SK-N-SH treated with all-trans-retinoic acid at 6 μM for 48 hours (cell line): ENCODE data around the gene MSI1.

Source experiments
- ATAC-seq: fragments of 200-7000 bp; cut with Tn5 transposase; 3 replicates; pipeline ENCODE4 v1.9.1; 2020; ENCODE audit warnings: mild to moderate bottlenecking, moderate library complexity
- ARNTL ChIP-seq: fragments of 450-650 bp; formaldehyde crosslinking; IDR thresholded peaks from 2 replicates; pipeline ENCODE4 v1.5.0; 2020; ENCODE audit warnings: low read depth, mild to moderate bottlenecking, moderate library complexity, borderline replicate concordance
- BACH2 ChIP-seq: fragments of 250-450 bp; sonication (Bioruptor Pico); IDR thresholded peaks from 2 replicates; pipeline ENCODE4 v1.9.0; 2021; ENCODE audit warnings: mild to moderate bottlenecking, borderline replicate concordance
- CREB5 ChIP-seq: fragments of 250-450 bp; sonication (Bioruptor Pico); IDR thresholded peaks from 2 replicates; pipeline ENCODE4 v1.5.1; 2020; ENCODE audit warnings: low read depth, mild to moderate bottlenecking, moderate library complexity
- CSDC2 ChIP-seq: fragments of 250-450 bp; sonication (Bioruptor Pico); IDR thresholded peaks from 2 replicates; pipeline ENCODE4 v1.5.0; 2020; ENCODE audit warnings: mild to moderate bottlenecking, moderate library complexity
- CSRNP3 ChIP-seq: fragments of 250-450 bp; sonication (Bioruptor Pico); IDR thresholded peaks from 2 replicates; pipeline ENCODE4 v1.5.1; 2021; ENCODE audit warnings: mild to moderate bottlenecking, moderate library complexity
- ESRRG ChIP-seq: fragments of 250-450 bp; sonication (Bioruptor Pico); IDR thresholded peaks from 2 replicates; pipeline ENCODE4 v1.6.1; 2021; ENCODE audit warnings: mild to moderate bottlenecking
- GLIS3 ChIP-seq: fragments of 250-450 bp; sonication (Bioruptor Pico); IDR thresholded peaks from 2 replicates; pipeline ENCODE4 v1.5.0; 2020; ENCODE audit warnings: mild to moderate bottlenecking, moderate library complexity
- ISL1 ChIP-seq: fragments of 250-450 bp; sonication (Bioruptor Pico); IDR thresholded peaks from 2 replicates; pipeline ENCODE4 v2.1.2; 2022; ENCODE audit warnings: mild to moderate bottlenecking, moderate library complexity
- OSR1 ChIP-seq: fragments of 250-450 bp; sonication (Bioruptor Pico); IDR thresholded peaks from 2 replicates; pipeline ENCODE4 v1.8.0; 2022; ENCODE audit warnings: moderate library complexity, mild to moderate bottlenecking, inconsistent platforms
- PATZ1 ChIP-seq: fragments of 250-450 bp; sonication (Bioruptor Pico); IDR thresholded peaks from 2 replicates; pipeline ENCODE4 v1.8.0; 2020; ENCODE audit warnings: mild to moderate bottlenecking, moderate library complexity, borderline replicate concordance
- POU6F1 ChIP-seq: fragments of 250-450 bp; sonication (Bioruptor Pico); IDR thresholded peaks from 2 replicates; pipeline ENCODE4 v1.8.0; 2021; ENCODE audit warnings: low read depth, mild to moderate bottlenecking, moderate library complexity, borderline replicate concordance
- PPARA ChIP-seq: fragments of 250-450 bp; sonication (Bioruptor Pico); IDR thresholded peaks from 2 replicates; pipeline ENCODE4 v1.5.0; 2020; ENCODE audit warnings: mild to moderate bottlenecking, borderline replicate concordance
- RARB ChIP-seq: fragments of 250-450 bp; sonication (Bioruptor Pico); IDR thresholded peaks from 2 replicates; pipeline ENCODE4 v1.8.0; 2021; ENCODE audit warnings: mild to moderate bottlenecking, moderate library complexity
- SNAI2 ChIP-seq: fragments of 250-450 bp; sonication (Bioruptor Pico); IDR thresholded peaks from 2 replicates; pipeline ENCODE4 v1.5.0; 2020; ENCODE audit warnings: mild to moderate bottlenecking, moderate library complexity
- TCF4 ChIP-seq: fragments of 250-450 bp; sonication (Bioruptor Pico); IDR thresholded peaks from 2 replicates; pipeline ENCODE4 v1.8.0; 2021; ENCODE audit warnings: mild to moderate bottlenecking, moderate library complexity, borderline replicate concordance
- TOX ChIP-seq: fragments of 250-450 bp; sonication (Bioruptor Pico); IDR thresholded peaks from 2 replicates; pipeline ENCODE4 v1.8.0; 2021; ENCODE audit warnings: mild to moderate bottlenecking, moderate library complexity, borderline replicate concordance
- TSHZ2 ChIP-seq: fragments of 250-450 bp; sonication (Bioruptor Pico); IDR thresholded peaks from 2 replicates; pipeline ENCODE4 v1.5.0; 2020; ENCODE audit warnings: mild to moderate bottlenecking, moderate library complexity
- ZC3H10 ChIP-seq: fragments of 250-450 bp; sonication (Bioruptor Pico); IDR thresholded peaks from 2 replicates; pipeline ENCODE4 v1.5.1; 2021; ENCODE audit warnings: mild to moderate bottlenecking, moderate library complexity
- ZFP3 ChIP-seq: fragments of 250-450 bp; sonication (Bioruptor Pico); IDR thresholded peaks from 2 replicates; pipeline ENCODE4 v1.5.0; 2020; ENCODE audit warnings: mild to moderate bottlenecking, moderate library complexity
- ZFP30 ChIP-seq: fragments of 450-650 bp; formaldehyde crosslinking; IDR thresholded peaks from 2 replicates; pipeline ENCODE4 v1.5.0; 2022; ENCODE audit warnings: mild to moderate bottlenecking, moderate library complexity
- ZNF565 ChIP-seq: fragments of 450-650 bp; formaldehyde crosslinking; conservative IDR thresholded peaks from 2 replicates; pipeline ENCODE4 v1.5.0; 2020; ENCODE audit warnings: low read depth, mild to moderate bottlenecking, moderate library complexity
- ZNF70 ChIP-seq: fragments of 450-650 bp; formaldehyde crosslinking; IDR thresholded peaks from 2 replicates; pipeline ENCODE4 v1.5.0; 2020; ENCODE audit warnings: mild to moderate bottlenecking, moderate library complexity
- ZNF8 ChIP-seq: fragments of 450-650 bp; formaldehyde crosslinking; IDR thresholded peaks from 2 replicates; pipeline ENCODE4 v1.5.0; 2020; ENCODE audit warnings: mild to moderate bottlenecking, moderate library complexity

MSI1 gene

GRCh38 chr12:120301962-120302815 lies 66.8 kb downstream of the MSI1 start, which contains the start of gene SIRT4:
SIRT4 (plus strand) TSS chr12:120302321; CDS start chr12:120303562, 1,241 bp downstream.
- no peak for TF ChIP-seq ZNF565 (CRISPR knock-in tag)
- 0 out of 2 replicates have a peak, but pooled peaks have one; percentile 5 for TF ChIP-seq ISL1
- TF ChIP-seq TCF4 = peak; percentile 84; the same call in 1 of the 2 replicates
- peak; percentile 98 for ATAC-seq

- ATAC-seq = peak; percentile 39
- no peak for TF ChIP-seq POU6F1 (CRISPR knock-in tag)
- TF ChIP-seq OSR1 (CRISPR knock-in tag) = no peak
- TF ChIP-seq CSDC2 (CRISPR knock-in tag) = no peak
- TF ChIP-seq ZNF70 (CRISPR knock-in tag) = no peak
- TF ChIP-seq CREB5 (CRISPR knock-in tag) = peak; percentile 71; the same call in 1 of the 2 replicates
- TF ChIP-seq TCF4 = peak; percentile 36; the same call in 1 of the 2 replicates
- TF ChIP-seq ISL1 = no peak
- TF ChIP-seq TOX (CRISPR knock-in tag) = peak; percentile 83; the same call in 1 of the 2 replicates
- TF ChIP-seq ARNTL = no peak
- TF ChIP-seq SNAI2 (CRISPR knock-in tag) = no peak
- peak; percentile 93 for TF ChIP-seq PATZ1
- TF ChIP-seq GLIS3 (CRISPR knock-in tag) = peak; percentile 97
- peak; percentile 48; the same call in 1 of the 2 replicates for TF ChIP-seq ZNF8 (CRISPR knock-in tag)
- no peak for TF ChIP-seq TSHZ2 (CRISPR knock-in tag)
- TF ChIP-seq ESRRG (CRISPR knock-in tag) = peak; percentile 91
- TF ChIP-seq PPARA (CRISPR knock-in tag) = no peak
- 0 out of 2 replicates have a peak, but pooled peaks have one; percentile 27 for TF ChIP-seq ZFP30 (CRISPR knock-in tag)
- TF ChIP-seq ZC3H10 (CRISPR knock-in tag) = no peak
- TF ChIP-seq ZFP3 (CRISPR knock-in tag) = no peak
- peak; percentile 96 for TF ChIP-seq CSRNP3 (CRISPR knock-in tag)
- no peak for TF ChIP-seq ZNF565 (CRISPR knock-in tag)
- peak; percentile 91 for TF ChIP-seq RARB
- TF ChIP-seq BACH2 = no peak
These were observed 76.1 kb downstream of the MSI1 start, which contains the start of gene RNU4-1 for GRCh38 chr12:120292661-120293531. RNU4-1 (minus strand) TSS chr12:120293237.
